ENCODE measurements around the gene CIB2. TPM values are rescaled to one million over a fixed set of nuclear protein-coding genes. Genes with fewer than 3 reads are reported as not detected.

The CIB2 gene
- total RNA-seq, 4 donors from 2014 or later, result 1.4 to 5.6 (median 3.1) TPM

DNA sequence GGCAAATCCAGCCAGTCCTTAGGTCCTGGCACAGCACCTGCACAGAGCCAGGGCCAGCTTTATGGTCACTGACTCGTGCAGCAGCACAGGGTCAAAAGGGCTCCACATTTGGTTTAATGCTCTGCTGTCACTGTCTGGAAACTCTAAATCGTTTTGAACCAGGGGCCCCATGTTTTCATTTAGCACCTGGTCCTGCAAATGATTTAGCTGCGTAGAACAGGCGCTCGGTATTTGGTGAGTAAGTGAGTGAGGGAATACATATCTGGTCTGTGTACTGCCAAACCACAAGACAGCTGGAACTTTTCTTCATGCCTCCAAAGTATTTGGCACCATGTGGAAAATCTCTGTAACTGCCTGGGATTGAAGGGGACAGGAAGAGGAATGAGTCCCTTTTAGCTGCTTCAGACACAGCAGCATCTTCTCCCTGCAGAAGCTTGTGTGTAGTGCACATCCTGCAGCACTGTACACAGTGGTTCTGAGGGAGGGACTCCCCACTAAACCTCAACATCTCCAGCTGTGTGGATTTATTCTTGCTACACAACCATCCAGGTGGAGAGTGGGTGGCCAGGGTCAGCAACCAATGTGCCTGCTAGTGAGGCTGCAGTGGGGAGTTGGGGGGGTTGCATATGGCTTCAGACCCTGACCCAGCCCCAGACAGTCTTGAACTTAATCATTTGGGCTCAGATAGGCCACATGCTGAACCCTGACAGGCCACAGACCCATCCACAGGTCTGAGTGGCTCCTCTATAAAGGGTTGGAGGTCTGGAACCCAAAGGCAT is 37.8 kb downstream of the CIB2 start:
- no peak for ATAC-seq (ENCODE audit: low FRiP score)
- DNase-seq (ENCODE audit: low spot score), result no peak
- TF ChIP-seq, protein P1, sequence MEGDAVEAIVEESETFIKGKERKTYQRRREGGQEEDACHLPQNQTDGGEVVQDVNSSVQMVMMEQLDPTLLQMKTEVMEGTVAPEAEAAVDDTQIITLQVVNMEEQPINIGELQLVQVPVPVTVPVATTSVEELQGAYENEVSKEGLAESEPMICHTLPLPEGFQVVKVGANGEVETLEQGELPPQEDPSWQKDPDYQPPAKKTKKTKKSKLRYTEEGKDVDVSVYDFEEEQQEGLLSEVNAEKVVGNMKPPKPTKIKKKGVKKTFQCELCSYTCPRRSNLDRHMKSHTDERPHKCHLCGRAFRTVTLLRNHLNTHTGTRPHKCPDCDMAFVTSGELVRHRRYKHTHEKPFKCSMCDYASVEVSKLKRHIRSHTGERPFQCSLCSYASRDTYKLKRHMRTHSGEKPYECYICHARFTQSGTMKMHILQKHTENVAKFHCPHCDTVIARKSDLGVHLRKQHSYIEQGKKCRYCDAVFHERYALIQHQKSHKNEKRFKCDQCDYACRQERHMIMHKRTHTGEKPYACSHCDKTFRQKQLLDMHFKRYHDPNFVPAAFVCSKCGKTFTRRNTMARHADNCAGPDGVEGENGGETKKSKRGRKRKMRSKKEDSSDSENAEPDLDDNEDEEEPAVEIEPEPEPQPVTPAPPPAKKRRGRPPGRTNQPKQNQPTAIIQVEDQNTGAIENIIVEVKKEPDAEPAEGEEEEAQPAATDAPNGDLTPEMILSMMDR (IDR thresholded peaks at IDR 0.05), result no peak

DNA sequence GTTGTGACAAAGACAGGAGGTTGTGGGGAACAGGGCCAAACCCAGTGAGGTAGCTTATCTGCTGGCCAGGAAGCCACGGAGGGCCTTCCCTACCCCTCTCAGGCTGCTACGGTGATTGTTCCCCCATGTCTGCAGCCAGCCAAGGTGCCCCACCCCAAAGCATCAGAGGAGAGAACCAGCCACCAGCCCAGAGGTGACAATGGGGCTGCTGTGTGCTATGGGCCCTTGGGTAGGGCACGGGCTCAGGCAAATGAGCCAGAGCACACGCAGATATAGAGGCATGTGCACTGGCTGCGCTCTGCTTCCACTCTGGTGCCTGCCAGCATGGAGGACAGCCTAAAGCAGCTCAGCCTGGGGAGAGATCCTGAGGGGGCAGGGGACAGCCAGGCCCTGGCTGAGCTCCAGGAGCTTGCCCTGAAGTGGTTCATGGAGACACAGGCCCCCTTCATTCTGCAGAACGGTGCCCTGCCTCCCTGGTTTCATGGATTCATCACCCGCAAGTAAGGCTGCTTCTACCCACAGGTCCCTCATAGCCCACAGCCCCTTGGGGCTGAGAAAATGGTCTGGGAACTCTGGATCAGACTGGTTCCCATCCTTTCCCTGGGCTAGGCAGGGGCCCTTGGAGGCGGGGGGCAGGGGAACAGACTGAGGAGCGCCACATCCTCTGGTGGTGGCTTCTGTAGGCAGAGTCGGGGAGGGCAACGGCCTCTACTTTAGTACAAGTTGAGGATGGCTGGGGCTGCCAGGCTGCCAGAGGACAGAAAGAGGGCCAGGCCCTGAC is 38.8 kb downstream of the CIB2 start, which contains the start of gene SH2D7:
SH2D7 (plus strand) TSS at position 301 of the 781 bp plus-strand sequence; CDS start at position 325, 24 bp downstream.
- DNase-seq (ENCODE audit: low spot score) (no peak), ATAC-seq (ENCODE audit: low FRiP score) (no peak)
- TF ChIP-seq, protein P1 (IDR thresholded peaks at IDR 0.05), result no peak

DNA sequence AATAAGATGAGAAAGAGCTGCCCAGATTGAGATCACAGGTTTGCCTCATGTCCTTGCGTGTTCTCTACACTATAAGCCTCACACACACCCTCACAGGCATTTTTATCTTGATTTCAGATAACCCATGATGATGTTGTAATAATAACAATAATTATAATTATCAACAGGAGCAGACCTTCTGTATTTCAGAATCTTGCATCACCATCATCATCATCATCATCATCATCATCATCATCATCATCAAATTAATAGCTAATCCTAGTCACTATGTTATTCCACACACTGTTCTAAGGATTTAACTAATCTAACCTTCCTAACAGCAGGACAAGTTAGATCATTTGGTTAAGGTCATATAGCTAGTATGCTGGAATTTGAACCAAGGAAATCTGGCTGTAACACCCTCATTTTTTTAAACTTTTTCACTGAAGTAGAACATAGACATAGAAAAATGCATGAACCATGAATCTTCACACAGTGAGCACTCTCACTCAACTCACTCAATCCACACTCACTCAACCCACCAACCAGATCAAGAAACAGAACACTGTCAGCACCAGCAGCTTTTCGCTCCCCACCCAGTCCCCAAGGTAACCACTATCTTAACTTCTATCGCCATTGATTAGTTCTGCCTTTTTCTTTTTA is 40.7 kb downstream of the CIB2 start:
- DNase-seq (ENCODE audit: low spot score), result no peak
- ATAC-seq (ENCODE audit: low FRiP score), result no peak
- TF ChIP-seq, protein P1 (IDR thresholded peaks at IDR 0.05), result no peak

DNA sequence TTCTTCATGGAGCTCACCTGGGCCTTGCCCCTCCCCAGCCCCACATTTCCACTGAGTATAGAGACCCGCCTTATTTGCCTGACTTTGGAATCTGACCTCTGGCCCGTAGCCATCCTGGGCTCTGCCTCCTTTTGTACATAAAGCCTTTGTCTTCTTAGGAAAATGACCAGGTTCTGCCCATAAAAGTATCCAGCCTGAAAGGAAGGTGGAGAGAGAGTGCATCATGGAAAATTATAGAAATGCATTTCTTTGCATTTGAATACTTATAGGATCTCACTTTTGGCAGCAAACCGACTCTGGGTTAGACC is 42.5 kb downstream of the CIB2 start:
- DNase-seq (ENCODE audit: low spot score) (no peak), ATAC-seq (ENCODE audit: low FRiP score) (no peak)
- TF ChIP-seq, protein P1 (IDR thresholded peaks at IDR 0.05), result no peak

DNA sequence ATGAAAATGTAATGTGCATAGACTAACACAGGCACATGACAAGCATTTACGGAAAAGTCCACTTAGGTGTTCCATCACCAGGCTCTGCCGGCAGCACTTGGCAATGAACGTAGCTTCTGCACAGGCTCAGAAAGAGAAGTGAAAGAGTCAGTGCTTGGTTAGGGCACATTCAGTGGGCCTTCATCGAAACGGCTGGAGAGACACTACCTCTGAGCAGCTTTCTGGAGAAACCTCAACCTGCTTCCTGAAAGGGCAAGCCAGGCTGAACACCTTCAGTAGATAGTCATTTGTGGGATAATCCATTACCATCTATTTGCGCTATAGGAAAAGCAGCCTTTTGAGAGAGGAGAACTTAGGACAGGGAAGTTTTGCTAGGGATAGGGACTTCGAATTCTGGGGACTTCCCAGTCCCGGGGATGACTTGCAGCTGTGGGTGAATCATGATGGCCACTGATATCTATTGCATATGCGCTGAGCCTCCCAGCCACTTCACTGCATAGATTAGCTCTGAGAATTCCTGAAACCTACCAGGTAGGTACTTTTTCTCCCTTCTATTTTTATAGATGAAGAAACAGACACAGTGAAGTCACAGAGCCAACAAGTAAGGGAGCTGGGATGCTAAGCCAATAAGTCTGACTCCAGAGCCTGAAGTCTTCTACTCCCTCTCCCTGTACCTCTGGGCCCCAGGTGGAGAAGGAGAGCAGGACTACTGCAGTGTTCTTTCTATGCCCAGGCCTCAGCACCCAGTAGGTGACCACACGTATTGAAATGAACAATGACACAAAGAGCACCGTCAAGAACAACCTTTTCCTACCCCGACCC is 43.1 kb downstream of the CIB2 start:
- TF ChIP-seq, protein P1 (IDR thresholded peaks at IDR 0.05), result no peak
- no peak for DNase-seq (ENCODE audit: low spot score)
- no peak for ATAC-seq (ENCODE audit: low FRiP score)

DNA sequence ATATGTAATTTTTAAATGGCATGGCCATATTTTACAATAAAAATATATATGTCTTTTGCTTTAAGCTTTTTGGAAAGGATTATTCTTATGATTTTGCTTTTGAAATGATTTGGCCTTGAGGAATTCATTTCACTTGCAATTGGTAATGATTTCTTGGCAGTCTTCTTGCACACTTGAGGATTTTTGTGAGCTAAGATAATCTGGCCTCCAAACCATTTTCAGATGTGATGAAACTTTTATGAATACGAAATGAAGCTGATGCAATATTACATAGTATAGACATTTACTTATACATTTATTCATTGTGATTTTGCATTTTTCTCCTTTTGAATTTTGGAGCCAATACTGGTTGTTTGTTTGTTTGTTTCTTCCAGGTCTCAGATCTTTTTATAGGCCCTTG is 45.3 kb downstream of the CIB2 start:
- TF ChIP-seq, protein P1 (IDR thresholded peaks at IDR 0.05), result no peak
- no peak for ATAC-seq (ENCODE audit: low FRiP score)
- DNase-seq (ENCODE audit: low spot score), result no peak
